Neural cell (in vitro differentiated cells): ENCODE data around the gene LPIN3. TPM values are rescaled to one million over a fixed set of nuclear protein-coding genes. Genes with fewer than 3 reads are reported as not detected.

Source experiments
- H2AFZ ChIP-seq: fragments of 200-600, 300-800 bp; sonication (generic), shearing (Covaris generic); 2 replicates; pipeline ENCODE4 v1.6.0; 2014; ENCODE audit warnings: low read depth, mild to moderate bottlenecking, antibody characterized with exemption, low read length, moderate library complexity
- H3F3A ChIP-seq: fragments of 200-600 bp; shearing (Covaris generic); 2 replicates; pipeline ENCODE4 v1.6.1; 2016; ENCODE audit warnings: mild to moderate bottlenecking, moderate library complexity, mixed read lengths, antibody characterized with exemption, low read length; ENCODE audit not compliant: insufficient read depth, poor library complexity, severe bottlenecking
- H3K27ac ChIP-seq: fragments of 200-600, 300-800 bp; sonication (generic), shearing (Covaris generic); 2 replicates; pipeline ENCODE4 v1.5.1; 2014; ENCODE audit warnings: mild to moderate bottlenecking, low read length, moderate library complexity
- H3K27me3 ChIP-seq: fragments of 300-800, 200-600 bp; sonication (generic), shearing (Covaris generic); 2 replicates; pipeline ENCODE4 v1.6.0; 2014; ENCODE audit warnings: mild to moderate bottlenecking, low read depth, low read length, moderate library complexity; ENCODE audit not compliant: insufficient read depth
- H3K36me3 ChIP-seq: fragments of 300-800, 200-600 bp; sonication (generic), shearing (Covaris generic); 2 replicates; pipeline ENCODE4 v1.5.1; 2014; ENCODE audit warnings: mild to moderate bottlenecking, antibody characterized with exemption, low read length, moderate library complexity; ENCODE audit not compliant: insufficient read depth
- H3K4me2 ChIP-seq: fragments of 300-800, 200-600 bp; sonication (generic), shearing (Covaris generic); 2 replicates; pipeline ENCODE4 v1.6.0; 2014; ENCODE audit warnings: mild to moderate bottlenecking, low read length
- H3K4me3 ChIP-seq: fragments of 300-800, 200-600 bp; sonication (generic), shearing (Covaris generic); 2 replicates; pipeline ENCODE4 v1.5.1; 2014; ENCODE audit warnings: mild to moderate bottlenecking, low read length, moderate library complexity
- H3K79me2 ChIP-seq: fragments of 200-600 bp; shearing (Covaris generic); replicated peaks from 2 replicates; pipeline ENCODE4 v1.6.0; 2014; ENCODE audit warnings: mild to moderate bottlenecking, low read length, moderate library complexity; ENCODE audit not compliant: insufficient read depth
- H3K9ac ChIP-seq: fragments of 300-800, 200-600 bp; sonication (generic), shearing (Covaris generic); 2 replicates; pipeline ENCODE4 v1.6.1; 2016; ENCODE audit warnings: mild to moderate bottlenecking, low read length, mixed read lengths
- H3K9me2 ChIP-seq: fragments of 200-600 bp; shearing (Covaris generic); 2 replicates; pipeline ENCODE4 v1.6.1; 2016; ENCODE audit warnings: mild to moderate bottlenecking, low read length, mixed read lengths; ENCODE audit not compliant: insufficient read depth
- H3K9me3 ChIP-seq: fragments of 200-600, 300-800 bp; sonication (generic), shearing (Covaris generic); 2 replicates; pipeline ENCODE4 v1.6.1; 2016; ENCODE audit warnings: mild to moderate bottlenecking, mixed run types, low read length, moderate library complexity, mixed read lengths
- H4K20me1 ChIP-seq: fragments of 200-600 bp; shearing (Covaris generic); 2 replicates; pipeline ENCODE4 v1.6.1; 2016; ENCODE audit warnings: mild to moderate bottlenecking, mixed run types; ENCODE audit not compliant: insufficient read depth
- EP300 ChIP-seq: fragments of 450-650 bp; conservative IDR thresholded peaks from 2 replicates; pipeline ENCODE4 v1.6.1; 2014; ENCODE audit warnings: antibody characterized with exemption, mild to moderate bottlenecking, moderate library complexity; ENCODE audit not compliant: poor library complexity, severe bottlenecking
- EZH2 ChIP-seq: fragments of 200-600, 300-800 bp; shearing (Covaris generic), sonication (generic); IDR thresholded peaks from 2 replicates; pipeline ENCODE4 v1.6.1; 2014; ENCODE audit warnings: antibody characterized with exemption, low read length, borderline replicate concordance, mild to moderate bottlenecking; ENCODE audit not compliant: insufficient read depth, poor library complexity, severe bottlenecking
- MXI1 ChIP-seq: fragments of 450-650 bp; conservative IDR thresholded peaks from 2 replicates; pipeline ENCODE4 v1.6.1; 2014; ENCODE audit warnings: antibody characterized with exemption, mild to moderate bottlenecking; ENCODE audit not compliant: poor library complexity, severe bottlenecking
- POLR2AphosphoS5 ChIP-seq: IDR thresholded peaks from 2 replicates; pipeline ENCODE4 v1.6.1; 2012
- RAD21 ChIP-seq: fragments of 450-650 bp; conservative IDR thresholded peaks from 2 replicates; pipeline ENCODE4 v1.6.1; 2014; ENCODE audit warnings: antibody characterized with exemption, mild to moderate bottlenecking, moderate library complexity
- REST ChIP-seq: IDR thresholded peaks from 2 replicates; pipeline ENCODE4 v1.6.1; 2012; ENCODE audit warnings: borderline replicate concordance
- SMC3 ChIP-seq: fragments of 450-650 bp; conservative IDR thresholded peaks from 2 replicates; pipeline ENCODE4 v1.6.1; 2014; ENCODE audit warnings: antibody characterized with exemption, mild to moderate bottlenecking, moderate library complexity; ENCODE audit not compliant: poor library complexity
- TAF1 ChIP-seq: IDR thresholded peaks from 2 replicates; pipeline ENCODE4 v1.6.1; 2012; ENCODE audit warnings: low read depth
- polyA plus RNA-seq: library from polyadenylated mRNA; depleted of rRNA; stranded (reverse); fragments of >200 nt; gene quantifications from 2 replicates; pipeline ENCODE4 v1.2.3, GENCODE V29; 2014
- TF ChIP-seq, protein P1 (sequence below): fragments of 450-650 bp; IDR thresholded peaks from 2 replicates; pipeline ENCODE4 v1.5.1; 2014; ENCODE audit warnings: antibody characterized with exemption, mild to moderate bottlenecking, moderate library complexity; ENCODE audit not compliant: poor library complexity, severe bottlenecking

Gene LPIN3
- polyA plus RNA-seq, 1 donor from 2014 or later, result not detected

GRCh38 chr20:41393705-41394066 is 53.1 kb downstream of the LPIN3 start:
- H3K27ac ChIP-seq, result no peak overlapping the region
- no peaks in the 10 kb centered on the region for H3K9me2 ChIP-seq
- no peak overlapping the region for H3K9ac ChIP-seq
- no peak overlapping the region for H3K4me2 ChIP-seq
- H4K20me1 ChIP-seq, result no peaks in the 10 kb centered on the region
- no peaks in the 10 kb centered on the region for H3K27me3 ChIP-seq
- no peak overlapping the region for H2AFZ ChIP-seq
- H3K36me3 ChIP-seq, result no peaks in the 10 kb centered on the region
- no peaks in the 10 kb centered on the region for H3F3A ChIP-seq
- no peaks in the 10 kb centered on the region for H3K79me2 ChIP-seq
- no peak overlapping the region for H3K4me3 ChIP-seq
- no peaks in the 10 kb centered on the region for H3K9me3 ChIP-seq
- TF ChIP-seq MXI1 (no peak), TAF1 (no peak)

DNA sequence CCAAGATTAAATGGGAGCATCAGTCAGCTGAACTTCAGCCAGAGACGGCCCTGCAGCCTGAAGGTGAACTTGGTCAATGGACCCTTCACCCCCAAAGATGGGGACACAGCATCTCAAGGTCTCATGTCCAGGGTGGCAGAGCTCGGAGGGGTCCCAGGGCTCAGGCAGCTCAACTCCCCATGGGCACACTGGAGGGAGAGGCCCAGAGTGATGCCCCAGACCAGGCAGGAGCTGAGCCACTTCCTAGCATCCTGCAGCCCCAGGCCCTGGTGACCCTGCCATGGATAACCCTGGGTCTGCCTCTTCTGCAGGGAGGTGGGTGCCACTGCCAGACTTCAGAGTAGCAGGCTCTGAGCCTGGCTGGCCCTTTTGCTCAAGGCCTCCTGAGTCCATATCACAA is 53.5 kb downstream of the LPIN3 start:
- Histone ChIP-seq H4K20me1 (no peaks in the 10 kb centered on the region), H3K4me3 (no peak overlapping the region), H3K27me3 (no peaks in the 10 kb centered on the region), H3K27ac (no peak overlapping the region), H3F3A (no peaks in the 10 kb centered on the region), H3K9ac (no peak overlapping the region), H2AFZ (no peak overlapping the region), H3K79me2 (no peaks in the 10 kb centered on the region), H3K9me3 (no peaks in the 10 kb centered on the region), H3K9me2 (no peaks in the 10 kb centered on the region), H3K4me2 (no peak overlapping the region), H3K36me3 (no peaks in the 10 kb centered on the region)
- TF ChIP-seq REST (no peak), EZH2 (no peak), SMC3 (no peak), MXI1 (no peak), POLR2AphosphoS5 (no peak), EP300 (no peak), RAD21 (no peak), TAF1 (no peak)
- TF ChIP-seq, protein P1, sequence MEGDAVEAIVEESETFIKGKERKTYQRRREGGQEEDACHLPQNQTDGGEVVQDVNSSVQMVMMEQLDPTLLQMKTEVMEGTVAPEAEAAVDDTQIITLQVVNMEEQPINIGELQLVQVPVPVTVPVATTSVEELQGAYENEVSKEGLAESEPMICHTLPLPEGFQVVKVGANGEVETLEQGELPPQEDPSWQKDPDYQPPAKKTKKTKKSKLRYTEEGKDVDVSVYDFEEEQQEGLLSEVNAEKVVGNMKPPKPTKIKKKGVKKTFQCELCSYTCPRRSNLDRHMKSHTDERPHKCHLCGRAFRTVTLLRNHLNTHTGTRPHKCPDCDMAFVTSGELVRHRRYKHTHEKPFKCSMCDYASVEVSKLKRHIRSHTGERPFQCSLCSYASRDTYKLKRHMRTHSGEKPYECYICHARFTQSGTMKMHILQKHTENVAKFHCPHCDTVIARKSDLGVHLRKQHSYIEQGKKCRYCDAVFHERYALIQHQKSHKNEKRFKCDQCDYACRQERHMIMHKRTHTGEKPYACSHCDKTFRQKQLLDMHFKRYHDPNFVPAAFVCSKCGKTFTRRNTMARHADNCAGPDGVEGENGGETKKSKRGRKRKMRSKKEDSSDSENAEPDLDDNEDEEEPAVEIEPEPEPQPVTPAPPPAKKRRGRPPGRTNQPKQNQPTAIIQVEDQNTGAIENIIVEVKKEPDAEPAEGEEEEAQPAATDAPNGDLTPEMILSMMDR, result no peak
